K562 (cell line): ENCODE data around the gene POFUT2. TPM values are rescaled to one million over a fixed set of nuclear protein-coding genes. Genes with fewer than 3 reads are reported as not detected.

Source experiments
- BHLHE40 ChIP-seq: IDR thresholded peaks from 2 replicates; pipeline ENCODE4 v1.6.1; 2011; ENCODE audit warnings: low read length, improper control_type of control experiment
- CREB1 ChIP-seq, 2 experiments: sonication (generic) in 1 of 2; formaldehyde crosslinking in 1 of 2; IDR thresholded peaks; 2 replicates each; pipeline versions ENCODE4 v1.6.1 to v1.8.0; 2012 to 2022; ENCODE audit warnings: inconsistent platforms in 1 of 2, mild to moderate bottlenecking in 1 of 2, missing genetic modification reagents in 1 of 2, moderate library complexity in 1 of 2
- CREM ChIP-seq: IDR thresholded peaks from 2 replicates; pipeline ENCODE4 v1.6.1; 2014; ENCODE audit warnings: antibody characterized with exemption, low read depth
- CTBP1 ChIP-seq: fragments of 450-650 bp; IDR thresholded peaks from 2 replicates; pipeline ENCODE4 v1.6.1; 2016; ENCODE audit warnings: borderline replicate concordance
- JUN ChIP-seq, 2 experiments: sonication (generic) in 1 of 2; formaldehyde crosslinking in 1 of 2; IDR thresholded peaks; 2 replicates each; pipeline versions ENCODE4 v1.6.1 to v1.8.0; 2012 to 2022; ENCODE audit warnings: borderline replicate concordance in 2 of 2, mild to moderate bottlenecking in 2 of 2, improper control_type of control experiment in 1 of 2, low read depth in 1 of 2, low read length in 1 of 2, missing genetic modification reagents in 1 of 2
- KLF16 ChIP-seq: IDR thresholded peaks from 2 replicates; pipeline ENCODE4 v1.6.1; 2016; ENCODE audit warnings: antibody characterized with exemption
- MAZ ChIP-seq, 2 experiments: fragments of 450-650 bp in 1 of 2; sonication (generic) in 1 of 2; formaldehyde crosslinking; IDR thresholded peaks in 1 of 2; conservative IDR thresholded peaks in 1 of 2; 2 replicates each; pipeline versions ENCODE4 v1.4.0 to v1.5.0; 2020; ENCODE audit warnings: mild to moderate bottlenecking in 1 of 2, missing genetic modification reagents in 1 of 2
- RAD21 ChIP-seq, 2 experiments: fragments of 250-450 bp in 1 of 2; fragments of 450-650 bp in 1 of 2; sonication (Bioruptor Pico) in 1 of 2; formaldehyde crosslinking in 1 of 2; IDR thresholded peaks in 1 of 2; conservative IDR thresholded peaks in 1 of 2; 2 replicates each; pipeline versions ENCODE4 v1.4.0 to v1.8.0; 2020 to 2022; ENCODE audit warnings: mild to moderate bottlenecking in 2 of 2, moderate library complexity in 1 of 2
- RBBP5 ChIP-seq: fragments of 200-600 bp; sonication (generic); IDR thresholded peaks from 2 replicates; pipeline ENCODE4 v1.6.1; 2012; ENCODE audit warnings: borderline replicate concordance, mild to moderate bottlenecking, low read length, control low read depth, inconsistent platforms; ENCODE audit not compliant: insufficient read depth, poor library complexity, severe bottlenecking
- SIN3A ChIP-seq, 2 experiments: fragments of 150-350 bp in 1 of 2; IDR thresholded peaks; 2 replicates each; pipeline ENCODE4 v1.6.1; 2011 to 2016; ENCODE audit warnings: borderline replicate concordance in 2 of 2, low read depth in 2 of 2, low read length in 2 of 2, mild to moderate bottlenecking in 2 of 2, moderate library complexity in 2 of 2; ENCODE audit not compliant: control insufficient read depth in 1 of 2
- XRCC5 ChIP-seq: fragments of 200-400 bp; formaldehyde crosslinking; IDR thresholded peaks from 2 replicates; pipeline ENCODE4 v1.6.1; 2017; ENCODE audit warnings: low read depth, mild to moderate bottlenecking, low read length
- ZNF12 ChIP-seq: sonication (generic); formaldehyde crosslinking; IDR thresholded peaks from 2 replicates; pipeline ENCODE4 v1.4.0; 2020; ENCODE audit warnings: mild to moderate bottlenecking, missing genetic modification reagents
- ZNF253 ChIP-seq: fragments of 250-450 bp; sonication (Bioruptor Pico); conservative IDR thresholded peaks from 2 replicates; pipeline ENCODE4 v1.6.1; 2021; ENCODE audit warnings: mild to moderate bottlenecking
- ZNF57 ChIP-seq: fragments of 450-650 bp; formaldehyde crosslinking; IDR thresholded peaks from 2 replicates; pipeline ENCODE4 v1.4.0; 2020; ENCODE audit warnings: mild to moderate bottlenecking, moderate library complexity
- polyA plus RNA-seq, 8 experiments: library from polyadenylated mRNA; depleted of rRNA in 4 of 8; stranded (reverse) in 5 of 8; unstranded in 3 of 8; fragments of >200 nt; fragmentation: Nextera tagmentation in 2 of 8; fragmentation: Illumina TruSeq in 1 of 8; extraction: Ambion mirVana in 2 of 8; extraction: Trizol in 1 of 8; gene quantifications; 2 replicates each; pipeline versions ENCODE4 v1.2.1 to v1.2.3, GENCODE V29; 2011 to 2014; ENCODE audit warnings: inconsistent platforms in 1 of 8, missing spikeins in 1 of 8
- total RNA-seq, 7 experiments: library from RNA; depleted of rRNA in 6 of 7; stranded (reverse); fragments of >200 nt in 6 of 7; fragmentation: Illumina TruSeq in 2 of 7; extraction: Trizol in 2 of 7; gene quantifications; 2 replicates each; pipeline versions ENCODE4 v1.2.1 to v1.2.3, GENCODE V29; 2011 to 2021; ENCODE audit warnings: low replicate concordance in 1 of 7
- TF ChIP-seq, protein P1 (sequence below): fragments of 450-650 bp; IDR thresholded peaks from 2 replicates; pipeline ENCODE4 v1.6.1; 2014; ENCODE audit warnings: low read depth, mild to moderate bottlenecking, moderate library complexity, borderline replicate concordance
- TF ChIP-seq, protein P2 (sequence below): sonication (generic); formaldehyde crosslinking; IDR thresholded peaks from 2 replicates; pipeline ENCODE4 v1.8.1; 2023; ENCODE audit warnings: mild to moderate bottlenecking, missing genetic modification reagents
- TF ChIP-seq, protein P3 (sequence below): sonication (generic); formaldehyde crosslinking; IDR thresholded peaks from 2 replicates; pipeline ENCODE4 v1.8.1; 2022; ENCODE audit warnings: missing genetic modification reagents
- TF ChIP-seq, protein P4 (sequence below): sonication (generic); formaldehyde crosslinking; IDR thresholded peaks from 2 replicates; pipeline ENCODE4 v1.8.1; 2023; ENCODE audit warnings: mild to moderate bottlenecking, missing genetic modification reagents

POFUT2 gene
- total and polyA plus RNA-seq, 9 of the 15 experiments (the other 6 are each of a cell fraction or from before 2014, with no cell fraction given): 1.1 to 24.2 (median 11.0) TPM

DNA sequence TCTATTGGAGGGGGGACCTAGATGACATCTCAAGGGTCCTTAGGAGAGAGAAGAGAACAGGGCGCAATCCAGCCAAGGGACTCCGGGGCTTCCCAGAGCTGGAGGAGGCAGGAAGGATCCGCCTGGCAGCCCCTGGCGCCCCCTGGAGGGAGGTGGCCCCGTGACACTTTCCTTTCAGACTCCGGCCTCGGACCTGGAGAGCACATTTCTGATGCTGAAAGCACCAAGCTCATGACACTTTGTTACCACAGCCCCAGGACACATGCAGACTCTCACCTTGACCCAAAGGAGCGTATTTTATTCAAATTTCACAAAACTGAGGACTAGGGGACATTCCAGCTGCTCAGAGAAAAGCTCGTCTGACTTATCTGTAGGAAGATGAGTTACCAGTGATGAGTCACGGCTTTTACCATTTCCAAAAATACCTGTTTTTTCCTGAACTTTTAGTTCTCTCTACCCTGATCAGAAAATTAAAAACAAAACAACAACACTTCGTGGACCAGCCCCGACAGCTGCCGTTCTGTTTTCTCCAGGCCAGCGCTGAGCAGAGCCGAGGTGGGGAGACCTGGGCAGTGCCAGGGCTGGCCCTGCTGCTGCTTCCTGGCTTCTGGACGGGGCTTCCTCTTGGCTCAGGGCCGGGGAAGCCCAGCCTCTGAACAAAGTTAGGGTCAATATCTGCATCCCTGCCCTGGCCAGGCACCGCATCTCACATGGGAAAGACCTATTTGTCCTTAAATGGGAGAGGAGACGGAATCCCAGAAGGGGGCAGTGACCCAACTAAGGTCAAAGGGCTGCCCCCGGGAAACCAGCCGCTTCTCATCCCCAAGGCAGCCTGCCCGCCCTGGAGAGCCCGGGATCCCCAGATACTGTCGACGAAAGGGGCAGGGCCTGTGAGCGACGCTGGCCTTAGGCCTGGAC lies 21.6 kb upstream of the POFUT2 start (continued):
- TF ChIP-seq RBBP5 (peak; percentile 40), JUN (IDR thresholded peaks at IDR 0.05; ENCODE audit: borderline replicate concordance, low read depth, low read length) (peak; percentile 48; the same call in 1 of the 2 replicates), JUN (CRISPR knock-in tag; IDR thresholded peaks at IDR 0.05; ENCODE audit: borderline replicate concordance) (no peak), MAZ (CRISPR knock-in tag; conservative IDR thresholded peaks at IDR 0.05 in 1 of 2, IDR thresholded peaks at IDR 0.05 in 1 of 2) (peak; percentile 26 to 57; a peak in 1 of 4 replicates), CTBP1 (peak; percentile 70; the same call in 1 of the 2 replicates), SIN3A (IDR thresholded peaks at IDR 0.05; ENCODE audit: borderline replicate concordance in 2 of 2, control insufficient read depth in 1 of 2, low read depth in 2 of 2, low read length in 2 of 2) (no peak), XRCC5 (peak; percentile 69; the same call in 1 of the 2 replicates), KLF16 (peak; percentile 37; the same call in 1 of the 2 replicates), ZNF12 (CRISPR knock-in tag) (no peak), ZNF57 (CRISPR knock-in tag) (no peak), ZNF253 (CRISPR knock-in tag) (no peak), CREM (peak; percentile 50; the same call in 1 of the 2 replicates), RAD21 (CRISPR knock-in tag; conservative IDR thresholded peaks at IDR 0.05 in 1 of 2, IDR thresholded peaks at IDR 0.05 in 1 of 2) (peak; percentile 45 to 80), CREB1 (IDR thresholded peaks at IDR 0.05) (no peak), CREB1 (CRISPR knock-in tag; IDR thresholded peaks at IDR 0.05) (peak; percentile 34; the same call in 1 of the 2 replicates), BHLHE40 (no peak)
- TF ChIP-seq, protein P1, sequence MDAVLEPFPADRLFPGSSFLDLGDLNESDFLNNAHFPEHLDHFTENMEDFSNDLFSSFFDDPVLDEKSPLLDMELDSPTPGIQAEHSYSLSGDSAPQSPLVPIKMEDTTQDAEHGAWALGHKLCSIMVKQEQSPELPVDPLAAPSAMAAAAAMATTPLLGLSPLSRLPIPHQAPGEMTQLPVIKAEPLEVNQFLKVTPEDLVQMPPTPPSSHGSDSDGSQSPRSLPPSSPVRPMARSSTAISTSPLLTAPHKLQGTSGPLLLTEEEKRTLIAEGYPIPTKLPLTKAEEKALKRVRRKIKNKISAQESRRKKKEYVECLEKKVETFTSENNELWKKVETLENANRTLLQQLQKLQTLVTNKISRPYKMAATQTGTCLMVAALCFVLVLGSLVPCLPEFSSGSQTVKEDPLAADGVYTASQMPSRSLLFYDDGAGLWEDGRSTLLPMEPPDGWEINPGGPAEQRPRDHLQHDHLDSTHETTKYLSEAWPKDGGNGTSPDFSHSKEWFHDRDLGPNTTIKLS: 0 out of 2 replicates have a peak, but pooled peaks have one; percentile 33
- TF ChIP-seq, protein P2, sequence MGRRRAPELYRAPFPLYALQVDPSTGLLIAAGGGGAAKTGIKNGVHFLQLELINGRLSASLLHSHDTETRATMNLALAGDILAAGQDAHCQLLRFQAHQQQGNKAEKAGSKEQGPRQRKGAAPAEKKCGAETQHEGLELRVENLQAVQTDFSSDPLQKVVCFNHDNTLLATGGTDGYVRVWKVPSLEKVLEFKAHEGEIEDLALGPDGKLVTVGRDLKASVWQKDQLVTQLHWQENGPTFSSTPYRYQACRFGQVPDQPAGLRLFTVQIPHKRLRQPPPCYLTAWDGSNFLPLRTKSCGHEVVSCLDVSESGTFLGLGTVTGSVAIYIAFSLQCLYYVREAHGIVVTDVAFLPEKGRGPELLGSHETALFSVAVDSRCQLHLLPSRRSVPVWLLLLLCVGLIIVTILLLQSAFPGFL (CRISPR knock-in tag): 0 out of 2 replicates have a peak, but pooled peaks have one; percentile 44
- TF ChIP-seq, protein P3, sequence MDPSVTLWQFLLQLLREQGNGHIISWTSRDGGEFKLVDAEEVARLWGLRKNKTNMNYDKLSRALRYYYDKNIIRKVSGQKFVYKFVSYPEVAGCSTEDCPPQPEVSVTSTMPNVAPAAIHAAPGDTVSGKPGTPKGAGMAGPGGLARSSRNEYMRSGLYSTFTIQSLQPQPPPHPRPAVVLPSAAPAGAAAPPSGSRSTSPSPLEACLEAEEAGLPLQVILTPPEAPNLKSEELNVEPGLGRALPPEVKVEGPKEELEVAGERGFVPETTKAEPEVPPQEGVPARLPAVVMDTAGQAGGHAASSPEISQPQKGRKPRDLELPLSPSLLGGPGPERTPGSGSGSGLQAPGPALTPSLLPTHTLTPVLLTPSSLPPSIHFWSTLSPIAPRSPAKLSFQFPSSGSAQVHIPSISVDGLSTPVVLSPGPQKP (CRISPR knock-in tag): no peak
- TF ChIP-seq, protein P4, sequence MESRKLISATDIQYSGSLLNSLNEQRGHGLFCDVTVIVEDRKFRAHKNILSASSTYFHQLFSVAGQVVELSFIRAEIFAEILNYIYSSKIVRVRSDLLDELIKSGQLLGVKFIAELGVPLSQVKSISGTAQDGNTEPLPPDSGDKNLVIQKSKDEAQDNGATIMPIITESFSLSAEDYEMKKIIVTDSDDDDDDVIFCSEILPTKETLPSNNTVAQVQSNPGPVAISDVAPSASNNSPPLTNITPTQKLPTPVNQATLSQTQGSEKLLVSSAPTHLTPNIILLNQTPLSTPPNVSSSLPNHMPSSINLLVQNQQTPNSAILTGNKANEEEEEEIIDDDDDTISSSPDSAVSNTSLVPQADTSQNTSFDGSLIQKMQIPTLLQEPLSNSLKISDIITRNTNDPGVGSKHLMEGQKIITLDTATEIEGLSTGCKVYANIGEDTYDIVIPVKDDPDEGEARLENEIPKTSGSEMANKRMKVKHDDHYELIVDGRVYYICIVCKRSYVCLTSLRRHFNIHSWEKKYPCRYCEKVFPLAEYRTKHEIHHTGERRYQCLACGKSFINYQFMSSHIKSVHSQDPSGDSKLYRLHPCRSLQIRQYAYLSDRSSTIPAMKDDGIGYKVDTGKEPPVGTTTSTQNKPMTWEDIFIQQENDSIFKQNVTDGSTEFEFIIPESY: peak; percentile 43; the same call in 1 of the 2 replicates
